Measurements from ENCODE around the gene SHROOM3.

DNA sequence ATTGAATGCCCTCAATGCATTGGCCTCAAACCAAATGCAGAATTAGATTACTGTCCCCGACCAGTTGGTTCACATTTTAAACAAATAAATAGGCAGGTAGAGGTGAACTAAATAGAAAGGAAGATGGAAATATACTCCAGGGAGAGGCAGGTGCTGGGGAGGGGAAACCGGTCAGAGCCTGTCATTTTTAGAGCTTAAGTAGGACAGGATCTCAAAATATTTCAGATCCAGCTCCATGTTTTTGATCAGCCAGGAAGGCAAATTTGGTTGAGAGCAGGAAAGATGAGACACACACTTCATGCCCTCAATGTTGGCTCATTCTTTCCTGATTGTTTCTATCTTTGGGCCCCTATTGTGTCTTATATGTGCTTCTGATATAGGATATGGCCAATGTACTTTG, 206.7 kb downstream of the SHROOM3 start:
- TF ChIP-seq, protein P1, sequence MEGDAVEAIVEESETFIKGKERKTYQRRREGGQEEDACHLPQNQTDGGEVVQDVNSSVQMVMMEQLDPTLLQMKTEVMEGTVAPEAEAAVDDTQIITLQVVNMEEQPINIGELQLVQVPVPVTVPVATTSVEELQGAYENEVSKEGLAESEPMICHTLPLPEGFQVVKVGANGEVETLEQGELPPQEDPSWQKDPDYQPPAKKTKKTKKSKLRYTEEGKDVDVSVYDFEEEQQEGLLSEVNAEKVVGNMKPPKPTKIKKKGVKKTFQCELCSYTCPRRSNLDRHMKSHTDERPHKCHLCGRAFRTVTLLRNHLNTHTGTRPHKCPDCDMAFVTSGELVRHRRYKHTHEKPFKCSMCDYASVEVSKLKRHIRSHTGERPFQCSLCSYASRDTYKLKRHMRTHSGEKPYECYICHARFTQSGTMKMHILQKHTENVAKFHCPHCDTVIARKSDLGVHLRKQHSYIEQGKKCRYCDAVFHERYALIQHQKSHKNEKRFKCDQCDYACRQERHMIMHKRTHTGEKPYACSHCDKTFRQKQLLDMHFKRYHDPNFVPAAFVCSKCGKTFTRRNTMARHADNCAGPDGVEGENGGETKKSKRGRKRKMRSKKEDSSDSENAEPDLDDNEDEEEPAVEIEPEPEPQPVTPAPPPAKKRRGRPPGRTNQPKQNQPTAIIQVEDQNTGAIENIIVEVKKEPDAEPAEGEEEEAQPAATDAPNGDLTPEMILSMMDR (IDR thresholded peaks at IDR 0.05; ENCODE audit: low read depth, low read length), result no peak
- no peak for TF ChIP-seq POLR2A (IDR thresholded peaks at IDR 0.05; ENCODE audit: extremely low read depth, insufficient read length)

Data from NB4 (cell line).